Skeletal muscle tissue (tissue), 4 donors: ENCODE data around the gene IZUMO4. TPM values are rescaled to one million over a fixed set of nuclear protein-coding genes. Genes with fewer than 3 reads are reported as not detected.
"Not testable (repeated sequence)": the region's sequence is repeated elsewhere in the genome, so short reads cannot be mapped to it uniquely, and the experiment has no call there.

ENCODE experiments used
- H3K27ac ChIP-seq: one replicate; pipeline ENCODE4 v1.7.0; 2013; ENCODE audit warnings: mild to moderate bottlenecking, low read depth, low read length, inconsistent platforms
- H3K27me3 ChIP-seq, 3 donors: one replicate each; pipeline ENCODE4 v1.7.0; 2013; ENCODE audit warnings: low read length in 3 of 3; ENCODE audit not compliant: control insufficient read depth in 3 of 3, insufficient read depth in 3 of 3
- H3K36me3 ChIP-seq, 3 donors: one replicate each; pipeline ENCODE4 v1.7.0; 2013; ENCODE audit warnings: low read length in 3 of 3; ENCODE audit not compliant: control insufficient read depth in 3 of 3, insufficient read depth in 3 of 3
- H3K4me1 ChIP-seq, 3 donors: one replicate each; pipeline ENCODE4 v1.7.0; 2013; ENCODE audit warnings: low read length in 3 of 3, mild to moderate bottlenecking in 3 of 3; ENCODE audit not compliant: control insufficient read depth in 3 of 3, insufficient read depth in 3 of 3
- H3K4me3 ChIP-seq, 3 donors: one replicate each; pipeline ENCODE4 v1.7.0; 2013; ENCODE audit warnings: low read length in 3 of 3
- H3K9ac ChIP-seq, 3 donors: one replicate each; pipeline ENCODE4 v1.7.0; 2013; ENCODE audit warnings: low read length in 3 of 3, mild to moderate bottlenecking in 3 of 3, moderate library complexity in 2 of 3, low read depth in 1 of 3
- H3K9me3 ChIP-seq, 3 donors: one replicate each; pipeline ENCODE4 v1.7.0; 2013; ENCODE audit warnings: low read length in 3 of 3; ENCODE audit not compliant: control insufficient read depth in 3 of 3
- total RNA-seq: library from RNA; depleted of rRNA; stranded (reverse); fragments of >200 nt; gene quantifications from one replicate; pipeline ENCODE4 v1.2.3, GENCODE V29; 2014
- donor health status: Osteomylitis.

IZUMO4 gene
- total RNA-seq, 1 donor from 2014 or later = 2.1 TPM

DNA sequence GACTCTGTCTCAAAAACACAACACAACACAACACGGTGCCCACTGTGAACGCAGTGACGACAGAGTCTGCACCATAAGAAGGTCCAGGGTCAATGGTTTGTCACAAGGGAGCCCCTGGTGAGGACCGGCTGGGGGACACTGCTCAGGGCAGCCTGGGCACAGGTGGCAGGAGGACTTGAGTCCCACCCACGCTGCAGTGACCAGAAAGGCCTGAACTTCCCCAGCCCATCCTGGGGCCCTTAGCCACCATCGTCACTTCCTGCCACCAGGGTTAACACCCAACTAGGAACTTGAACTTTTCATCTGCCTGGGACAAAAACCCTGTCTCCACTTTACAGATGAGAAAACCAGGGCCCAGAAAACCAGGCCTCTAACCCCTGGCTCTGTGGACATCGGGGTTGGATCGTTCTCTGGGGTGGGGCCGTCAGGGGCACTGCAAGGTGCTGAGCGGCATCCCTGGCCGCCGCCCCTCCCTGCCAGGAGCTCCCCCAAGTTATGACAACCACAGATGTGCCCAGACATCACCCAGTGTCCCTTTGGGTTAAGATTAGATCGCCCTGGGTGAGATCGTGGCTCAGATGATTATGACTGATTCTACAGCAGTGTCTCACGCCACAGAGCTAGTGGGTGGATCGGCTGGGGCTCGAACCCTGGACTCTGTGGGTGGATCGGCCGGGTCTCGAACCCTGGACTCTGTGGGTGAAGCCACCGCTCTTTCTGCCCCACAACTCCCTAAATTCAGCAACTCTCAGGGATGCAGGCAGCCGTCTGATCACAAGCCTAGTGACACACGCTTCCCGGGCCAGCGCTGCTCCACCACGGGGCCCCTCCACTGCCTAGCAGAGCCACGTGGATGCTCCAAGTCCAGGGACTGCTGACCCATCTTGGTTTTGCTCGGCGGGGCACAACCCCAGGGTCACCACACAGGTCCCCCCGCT, 14.6 kb upstream of the IZUMO4 start:
- Histone ChIP-seq H3K36me3 (peaks cover 12 to 28% (median 27%) of the 10 kb centered on the region in 3 donors), H3K27ac (peak overlapping the region; percentile 44), H3K9me3 (no peaks in the 10 kb centered on the region), H3K4me1 (peaks cover 0 to 12% (median 7%) of the 10 kb centered on the region in 3 donors), H3K4me3 (no peak overlapping the region), H3K27me3 (no peaks in the 10 kb centered on the region), H3K9ac (no peak overlapping the region)

DNA sequence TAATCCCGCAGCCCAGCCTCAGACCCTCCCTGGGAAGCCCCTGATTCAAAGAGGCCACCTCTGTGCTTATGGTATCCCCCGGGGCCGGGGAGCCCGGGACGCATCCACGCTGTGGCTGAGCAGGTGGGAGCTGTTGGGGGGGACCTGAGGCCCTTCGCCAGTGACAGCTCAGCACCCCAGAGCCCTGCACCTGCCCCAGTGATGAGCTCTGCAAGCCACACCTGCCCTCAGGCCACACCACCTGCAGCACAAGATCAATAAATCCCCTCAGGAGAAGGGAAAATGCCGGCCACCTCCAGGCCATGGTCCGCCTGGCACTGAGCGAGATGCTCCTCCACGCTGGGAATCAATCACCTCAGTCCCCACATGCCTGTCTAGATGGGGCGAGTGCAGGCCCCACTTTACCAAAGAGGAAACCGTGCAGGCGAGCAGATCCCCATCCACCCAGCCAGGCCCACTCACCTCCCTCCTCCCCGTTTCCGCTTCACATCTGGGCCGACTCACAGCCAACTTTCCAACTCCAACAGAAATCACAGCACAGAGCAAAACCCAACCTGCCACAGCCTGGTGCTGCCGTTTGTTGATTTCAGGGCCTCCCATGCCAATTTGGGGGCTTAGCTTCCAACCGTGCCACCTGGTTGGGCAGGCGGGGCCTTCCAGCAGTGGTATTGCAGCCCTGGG, 13.4 kb upstream of the IZUMO4 start:
- Histone ChIP-seq H3K4me3 (no peak overlapping the region), H3K4me1 (peaks cover 0 to 22% (median 12%) of the 10 kb centered on the region in 3 donors), H3K9me3 (no peaks in the 10 kb centered on the region), H3K27me3 (no peaks in the 10 kb centered on the region), H3K9ac (no peak overlapping the region), H3K27ac (no peak overlapping the region), H3K36me3 (peaks cover 5 to 19% (median 15%) of the 10 kb centered on the region in 3 donors)

DNA sequence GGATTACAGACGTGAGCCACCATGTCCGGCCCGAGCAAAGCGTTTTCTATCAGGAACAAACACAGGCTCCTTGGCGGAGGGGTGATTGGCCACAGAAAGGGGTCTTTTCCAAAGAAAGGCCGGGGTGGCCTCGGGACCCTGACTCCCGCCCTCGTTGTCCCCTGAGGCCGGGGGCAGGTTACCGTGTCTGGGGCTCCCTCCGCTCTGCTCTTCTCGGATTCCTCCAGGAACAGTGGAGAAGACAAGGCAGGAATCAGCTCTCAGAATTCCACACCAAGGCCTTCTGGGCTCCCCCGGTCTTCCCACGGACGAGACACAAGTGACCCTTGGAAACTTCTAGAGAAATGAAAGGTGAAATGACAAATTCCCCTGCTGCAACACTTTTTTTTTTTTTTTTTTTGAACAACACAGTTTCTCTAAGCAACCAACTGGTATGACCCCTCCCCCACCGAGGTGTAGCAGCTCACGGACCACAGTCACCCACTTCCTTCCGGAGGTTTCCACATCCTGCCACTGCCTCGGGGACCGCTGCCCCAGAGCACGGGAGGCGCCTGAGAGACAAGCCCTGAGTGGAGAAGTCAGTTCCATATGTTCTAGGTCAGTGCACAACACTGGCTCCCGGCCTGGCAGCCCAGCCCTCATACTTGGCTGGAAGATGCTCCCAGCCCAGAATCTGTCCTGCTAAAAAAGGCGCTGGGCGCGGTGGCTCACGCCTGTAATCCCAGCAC, 11.6 kb upstream of the IZUMO4 start:
- Histone ChIP-seq H3K4me1 (peaks cover 6 to 34% (median 22%) of the 10 kb centered on the region in 3 donors), H3K9ac (no peak overlapping the region), H3K27ac (peak overlapping the region; percentile 40), H3K36me3 (peaks cover 5 to 10% (median 8%) of the 10 kb centered on the region in 3 donors), H3K4me3 (no peak overlapping the region), H3K9me3 (no peaks in the 10 kb centered on the region), H3K27me3 (no peaks in the 10 kb centered on the region)

DNA sequence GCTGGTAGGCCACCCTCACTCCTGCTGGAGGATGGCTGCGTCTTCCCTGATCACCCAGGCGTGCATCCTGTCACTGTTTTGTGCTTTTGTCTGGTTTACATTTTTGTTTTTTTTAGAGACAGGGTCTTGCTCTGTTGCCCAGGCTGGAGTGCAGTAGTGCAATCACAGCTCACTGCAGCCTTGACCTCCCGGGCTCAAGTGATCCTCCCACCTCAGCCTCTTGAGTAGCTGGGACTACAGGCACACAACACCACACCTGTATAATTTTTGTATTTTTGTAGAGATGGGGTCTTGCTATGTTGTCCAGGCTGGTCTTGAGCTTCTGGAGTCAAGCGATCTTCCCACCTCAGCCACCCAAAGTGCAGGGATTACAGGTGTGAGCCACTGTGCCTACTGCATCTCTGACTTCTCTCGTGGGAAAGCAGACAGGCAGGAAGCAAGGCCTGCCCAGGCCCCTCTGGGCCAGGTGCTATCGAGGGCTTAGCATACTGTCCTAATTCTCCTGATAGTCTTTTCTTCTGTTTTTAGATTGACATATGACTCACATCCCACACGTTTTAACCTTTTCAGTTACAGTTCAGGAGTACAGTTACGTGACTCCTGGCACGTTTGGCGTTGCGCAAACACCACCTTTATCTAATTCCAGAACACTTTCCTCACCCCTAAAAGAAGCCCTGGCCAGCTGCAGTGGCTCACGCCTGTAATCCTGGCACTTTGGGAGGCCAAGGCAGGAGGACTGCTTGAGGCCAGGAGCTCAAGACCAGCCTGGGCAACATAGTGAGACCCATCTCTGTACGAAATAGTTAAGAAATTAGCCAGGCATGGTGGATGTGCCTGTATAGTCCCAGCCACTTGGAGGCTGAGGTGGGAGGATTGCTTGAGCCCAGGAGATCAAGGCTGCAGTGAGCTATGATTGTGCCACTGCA, 9.8 kb upstream of the IZUMO4 start:
- not testable (repeated sequence) for H3K36me3 ChIP-seq, H3K27me3 ChIP-seq, H3K27ac ChIP-seq, H3K9ac ChIP-seq, H3K4me3 ChIP-seq, H3K9me3 ChIP-seq
- peaks cover 14 to 46% (median 31%) of the 10 kb centered on the region in 3 donors for H3K4me1 ChIP-seq

DNA sequence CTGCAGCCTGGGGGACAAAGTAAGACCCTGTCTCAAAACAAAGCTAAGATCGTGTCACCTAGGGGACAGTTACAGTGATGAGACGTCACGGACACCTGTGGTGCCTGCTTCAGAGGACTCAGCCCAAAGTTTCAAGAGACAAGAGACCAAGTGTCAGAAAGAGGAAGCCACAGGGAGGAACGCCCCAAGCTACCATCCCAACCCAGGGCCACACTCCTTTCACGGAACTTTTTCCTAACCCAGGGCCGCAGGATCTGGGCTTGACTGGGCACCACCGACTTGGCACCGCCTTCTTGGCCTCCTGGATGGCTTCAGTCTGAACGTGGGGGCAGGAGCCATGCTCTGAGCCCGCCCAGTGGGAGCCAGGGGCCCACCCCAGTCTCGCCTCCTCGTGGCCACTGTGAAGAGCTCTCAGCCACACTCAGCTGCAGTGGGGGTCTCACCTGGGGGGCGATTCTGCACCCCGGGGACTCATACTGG, 9.1 kb upstream of the IZUMO4 start:
- Histone ChIP-seq H3K27ac (no peak overlapping the region), H3K36me3 (peaks cover 2 to 8% (median 5%) of the 10 kb centered on the region in 3 donors), H3K4me1 (peaks cover 14 to 45% (median 31%) of the 10 kb centered on the region in 3 donors), H3K4me3 (no peak overlapping the region), H3K9me3 (no peaks in the 10 kb centered on the region), H3K27me3 (no peaks in the 10 kb centered on the region), H3K9ac (no peak overlapping the region)

DNA sequence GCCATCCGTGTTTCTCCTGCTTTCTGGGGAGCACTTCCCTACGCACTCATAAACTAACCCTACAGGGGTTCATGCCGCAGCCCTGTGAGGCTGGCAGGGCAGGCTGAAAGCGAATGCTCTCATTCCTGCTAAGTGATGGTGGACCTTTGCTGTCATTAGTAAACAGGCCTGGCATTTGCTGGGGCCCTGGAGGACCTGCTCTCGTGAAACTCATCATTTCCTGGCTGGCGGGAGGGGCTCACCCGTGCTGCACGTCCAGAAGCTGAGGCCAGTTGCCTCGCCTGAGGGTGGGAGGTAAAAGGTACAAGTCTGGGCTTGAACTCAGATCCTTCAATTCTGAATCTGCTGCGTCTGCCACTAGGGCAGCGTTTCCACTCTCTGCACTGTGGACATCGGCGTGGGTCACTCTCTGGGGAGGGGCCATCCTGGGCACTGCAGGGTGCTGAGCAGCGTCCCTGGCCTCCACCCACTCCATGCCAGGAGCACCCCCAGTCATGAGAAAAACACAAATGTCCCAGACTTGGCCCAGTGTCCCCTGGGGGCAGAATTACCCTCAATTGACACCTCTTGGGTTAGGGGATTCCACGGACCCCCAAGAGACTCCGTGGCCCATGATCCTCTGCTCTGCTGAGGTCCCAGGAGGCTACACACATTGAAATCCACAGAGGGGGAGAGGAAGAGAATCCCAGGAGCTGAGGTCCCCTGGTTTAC, 7.6 kb upstream of the IZUMO4 start:
- no peak overlapping the region for H3K4me3 ChIP-seq
- H3K27me3 ChIP-seq = no peaks in the 10 kb centered on the region
- H3K27ac ChIP-seq = no peak overlapping the region
- peak overlapping the region in 2 of 3 donors; percentile 25 to 43 for H3K9ac ChIP-seq
- peaks cover 0 to 5% (median 4%) of the 10 kb centered on the region in 3 donors for H3K36me3 ChIP-seq
- H3K9me3 ChIP-seq = no peaks in the 10 kb centered on the region
- H3K4me1 ChIP-seq = peaks cover 14 to 48% (median 28%) of the 10 kb centered on the region in 3 donors

DNA sequence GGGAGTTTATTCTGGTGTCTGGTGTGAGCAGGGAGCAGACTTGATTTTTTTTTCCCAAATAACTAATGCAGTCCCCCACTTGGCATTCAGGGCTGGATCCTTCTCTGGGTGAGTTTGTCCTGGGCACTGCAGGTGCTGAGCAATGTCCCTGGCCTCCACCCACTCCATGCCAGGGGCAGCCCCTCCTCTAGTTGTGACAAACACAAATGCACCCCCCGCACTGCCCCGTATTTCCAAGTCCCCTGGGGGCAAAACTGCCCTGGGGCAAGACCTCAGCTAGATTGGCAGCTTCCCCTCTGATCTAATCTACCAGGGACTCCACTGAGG, 7.0 kb upstream of the IZUMO4 start:
- Histone ChIP-seq H3K27ac (peak overlapping the region; percentile 54), H3K4me3 (no peak overlapping the region), H3K9ac (peak overlapping the region; percentile 33 to 43 (median 38)), H3K4me1 (peaks cover 18 to 53% (median 34%) of the 10 kb centered on the region in 3 donors), H3K27me3 (no peaks in the 10 kb centered on the region), H3K36me3 (peaks cover 0 to 5% (median 4%) of the 10 kb centered on the region in 3 donors), H3K9me3 (no peaks in the 10 kb centered on the region)

DNA sequence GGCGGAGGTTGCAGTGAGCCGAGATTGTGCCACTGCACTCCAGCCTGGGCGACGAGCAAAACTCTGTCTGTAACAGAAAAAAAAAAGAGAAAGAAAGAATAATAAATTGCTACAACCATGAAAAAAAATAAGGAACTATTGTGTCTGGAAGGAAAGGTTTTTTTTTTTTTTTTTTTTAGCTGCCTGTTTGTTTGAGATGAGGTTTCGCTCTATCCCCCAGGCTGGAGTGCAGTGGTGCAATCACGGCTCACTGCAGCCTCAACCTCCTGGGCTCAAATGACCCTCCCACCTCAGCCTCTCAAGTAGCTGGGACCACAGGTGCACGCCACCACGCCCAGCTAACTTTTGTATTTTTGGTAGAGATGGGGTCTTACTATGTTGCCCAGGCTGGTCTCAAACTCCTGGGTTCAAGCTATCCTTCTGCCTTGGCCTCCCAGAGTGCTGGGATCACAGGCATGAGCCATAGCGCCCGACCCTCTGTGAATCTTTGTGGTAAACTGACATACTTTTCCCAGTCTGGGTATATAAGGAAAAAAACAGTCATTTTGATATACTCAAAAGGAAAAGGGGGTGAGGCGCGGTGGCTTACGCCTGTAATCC, 4.7 kb upstream of the IZUMO4 start:
- not testable (repeated sequence) for H3K27me3 ChIP-seq, H3K36me3 ChIP-seq, H3K4me3 ChIP-seq, H3K9ac ChIP-seq, H3K9me3 ChIP-seq
- peak overlapping the region; percentile 3 for H3K27ac ChIP-seq
- peaks cover 25 to 60% (median 38%) of the 10 kb centered on the region in 3 donors for H3K4me1 ChIP-seq
